Liver (tissue), 9 donors: ENCODE data around the gene FGD1. TPM values are rescaled to one million over a fixed set of nuclear protein-coding genes. Genes with fewer than 3 reads are reported as not detected.
A peak's percentile ranks its signal among the peaks of the same experiment; 100 is the strongest.

Source experiments
- DNase-seq: peaks from one replicate; pipeline ENCODE4 v3.0.0-alpha.2; 2017; ENCODE audit warnings: low spot score
- H3K27ac ChIP-seq, 2 donors: one replicate each; pipeline ENCODE4 v1.7.0; 2013; ENCODE audit warnings: inconsistent platforms in 2 of 2, low read length in 2 of 2, control low read depth in 1 of 2, low read depth in 1 of 2, mild to moderate bottlenecking in 1 of 2
- H3K27me3 ChIP-seq, 4 donors: one replicate each; pipeline versions ENCODE4 v1.6.1 to v1.7.0; 2013; ENCODE audit warnings: low read length in 3 of 4, inconsistent platforms in 1 of 4, mild to moderate bottlenecking in 1 of 4, moderate library complexity in 1 of 4; ENCODE audit not compliant: control insufficient read depth in 4 of 4, insufficient read depth in 4 of 4
- H3K36me3 ChIP-seq, 4 donors: one replicate each; pipeline versions ENCODE4 v1.6.1 to v1.7.0; 2013; ENCODE audit warnings: low read length in 3 of 4, mild to moderate bottlenecking in 3 of 4, low read depth in 1 of 4, moderate library complexity in 1 of 4; ENCODE audit not compliant: control insufficient read depth in 4 of 4, insufficient read depth in 3 of 4
- H3K4me1 ChIP-seq, 4 donors: one replicate each; pipeline versions ENCODE4 v1.6.1 to v1.7.0; 2013; ENCODE audit warnings: low read length in 3 of 4, mild to moderate bottlenecking in 3 of 4, moderate library complexity in 1 of 4; ENCODE audit not compliant: control insufficient read depth in 4 of 4, insufficient read depth in 4 of 4
- H3K4me3 ChIP-seq, 3 donors: one replicate each; pipeline versions ENCODE4 v1.6.1 to v1.7.0; 2013; ENCODE audit warnings: low read length in 3 of 3, control low read depth in 1 of 3, low read depth in 1 of 3, mild to moderate bottlenecking in 1 of 3
- H3K9ac ChIP-seq, 2 donors: one replicate each; pipeline ENCODE4 v1.7.0; 2013; ENCODE audit warnings: low read length in 2 of 2, mild to moderate bottlenecking in 2 of 2, moderate library complexity in 2 of 2, control low read depth in 1 of 2, low read depth in 1 of 2
- H3K9me3 ChIP-seq, 4 donors: one replicate each; pipeline versions ENCODE4 v1.6.1 to v1.7.0; 2013; ENCODE audit warnings: low read length in 3 of 4; ENCODE audit not compliant: control insufficient read depth in 4 of 4
- EGR1 ChIP-seq, 2 donors: IDR thresholded peaks; 2 replicates each; pipeline ENCODE4 v1.6.1; 2016 to 2018; ENCODE audit warnings: antibody characterized with exemption in 2 of 2, low read depth in 2 of 2
- FOXA2 ChIP-seq: IDR thresholded peaks from 2 replicates; pipeline ENCODE4 v1.6.1; 2016; ENCODE audit warnings: antibody characterized with exemption
- GABPA ChIP-seq, 2 donors: IDR thresholded peaks in 1 of 2; conservative IDR thresholded peaks in 1 of 2; 2 replicates each; pipeline ENCODE4 v1.6.1; 2016; ENCODE audit warnings: antibody characterized with exemption in 2 of 2, mild to moderate bottlenecking in 1 of 2, moderate library complexity in 1 of 2
- HNF4A ChIP-seq, 2 donors: conservative IDR thresholded peaks; 2 replicates each; pipeline ENCODE4 v1.6.1; 2016; ENCODE audit warnings: antibody characterized with exemption in 2 of 2, mild to moderate bottlenecking in 2 of 2
- HNF4G ChIP-seq: IDR thresholded peaks from 2 replicates; pipeline ENCODE4 v1.6.1; 2016; ENCODE audit warnings: antibody characterized with exemption
- JUND ChIP-seq, 2 donors: IDR thresholded peaks; 2 replicates each; pipeline ENCODE4 v1.6.1; 2016; ENCODE audit warnings: antibody characterized with exemption in 2 of 2
- NR2F2 ChIP-seq: IDR thresholded peaks from 2 replicates; pipeline ENCODE4 v1.6.1; 2016; ENCODE audit warnings: antibody characterized with exemption
- RAD21 ChIP-seq, 2 donors: IDR thresholded peaks; 2 replicates each; pipeline ENCODE4 v1.6.1; 2016; ENCODE audit warnings: antibody characterized with exemption in 2 of 2, mild to moderate bottlenecking in 2 of 2
- RXRA ChIP-seq, 2 donors: IDR thresholded peaks; 2 replicates each; pipeline ENCODE4 v1.6.1; 2017 to 2018; ENCODE audit warnings: antibody characterized with exemption in 2 of 2, mild to moderate bottlenecking in 1 of 2
- SP1 ChIP-seq: IDR thresholded peaks from 2 replicates; pipeline ENCODE4 v1.6.1; 2018; ENCODE audit warnings: antibody characterized with exemption, mild to moderate bottlenecking
- TAF1 ChIP-seq: conservative IDR thresholded peaks from 2 replicates; pipeline ENCODE4 v1.6.1; 2016; ENCODE audit warnings: antibody characterized with exemption, mild to moderate bottlenecking
- YY1 ChIP-seq: IDR thresholded peaks from 2 replicates; pipeline ENCODE4 v1.6.1; 2016; ENCODE audit warnings: antibody characterized with exemption, mild to moderate bottlenecking
- WGBS: extraction: QIAGEN DNeasy Blood & Tissue Kit; methylation state at CpG from one replicate; pipeline ENCODE4 v1.1.7; 2013; 5-methylcytosine and 5-hydroxymethylcytosine counted together
- polyA plus RNA-seq, 2 donors: library from polyadenylated mRNA; stranded (reverse) in 1 of 2; unstranded in 1 of 2; fragments of 200-250 nt in 1 of 2; fragments of >200 nt in 1 of 2; fragmentation: Nextera tagmentation in 1 of 2; extraction: Ambion mirVana in 1 of 2; gene quantifications; one replicate each; pipeline versions ENCODE4 v1.2.1 to v1.2.3, GENCODE V29; 2013 to 2015
- total RNA-seq, 2 donors: library from RNA; depleted of rRNA; stranded (reverse); fragments of >200 nt; gene quantifications; one replicate each; pipeline ENCODE4 v1.2.3, GENCODE V29; 2014
- TF ChIP-seq, protein P1 (sequence below): fragments of 150-350 bp; IDR thresholded peaks from 2 replicates; pipeline ENCODE4 v1.5.1; 2017; ENCODE audit warnings: improper control_type of control experiment, low read depth, low read length; ENCODE audit not compliant: missing input control
- TF ChIP-seq, protein P2 (sequence below): IDR thresholded peaks from 2 replicates; pipeline ENCODE4 v1.6.1; 2016; ENCODE audit warnings: antibody characterized with exemption
- TF ChIP-seq, protein P3 (sequence below): IDR thresholded peaks from 2 replicates; pipeline ENCODE4 v1.6.1; 2016; ENCODE audit warnings: antibody characterized with exemption
- TF ChIP-seq, protein P4 (sequence below): IDR thresholded peaks from 2 replicates; pipeline ENCODE4 v1.6.1; 2016; ENCODE audit warnings: antibody characterized with exemption
- TF ChIP-seq, protein P5 (sequence below): IDR thresholded peaks from 2 replicates; pipeline ENCODE4 v1.6.1; 2016; ENCODE audit warnings: antibody characterized with exemption, mild to moderate bottlenecking
- donor health status: healthy.
- donor health status: healthy.
- donor health status: healthy.
- donor health status: healthy.
- donor health status: healthy.

FGD1 gene
- total and polyA plus RNA-seq, 4 donors = 0.32 to 0.89 (median 0.58) TPM

DNA sequence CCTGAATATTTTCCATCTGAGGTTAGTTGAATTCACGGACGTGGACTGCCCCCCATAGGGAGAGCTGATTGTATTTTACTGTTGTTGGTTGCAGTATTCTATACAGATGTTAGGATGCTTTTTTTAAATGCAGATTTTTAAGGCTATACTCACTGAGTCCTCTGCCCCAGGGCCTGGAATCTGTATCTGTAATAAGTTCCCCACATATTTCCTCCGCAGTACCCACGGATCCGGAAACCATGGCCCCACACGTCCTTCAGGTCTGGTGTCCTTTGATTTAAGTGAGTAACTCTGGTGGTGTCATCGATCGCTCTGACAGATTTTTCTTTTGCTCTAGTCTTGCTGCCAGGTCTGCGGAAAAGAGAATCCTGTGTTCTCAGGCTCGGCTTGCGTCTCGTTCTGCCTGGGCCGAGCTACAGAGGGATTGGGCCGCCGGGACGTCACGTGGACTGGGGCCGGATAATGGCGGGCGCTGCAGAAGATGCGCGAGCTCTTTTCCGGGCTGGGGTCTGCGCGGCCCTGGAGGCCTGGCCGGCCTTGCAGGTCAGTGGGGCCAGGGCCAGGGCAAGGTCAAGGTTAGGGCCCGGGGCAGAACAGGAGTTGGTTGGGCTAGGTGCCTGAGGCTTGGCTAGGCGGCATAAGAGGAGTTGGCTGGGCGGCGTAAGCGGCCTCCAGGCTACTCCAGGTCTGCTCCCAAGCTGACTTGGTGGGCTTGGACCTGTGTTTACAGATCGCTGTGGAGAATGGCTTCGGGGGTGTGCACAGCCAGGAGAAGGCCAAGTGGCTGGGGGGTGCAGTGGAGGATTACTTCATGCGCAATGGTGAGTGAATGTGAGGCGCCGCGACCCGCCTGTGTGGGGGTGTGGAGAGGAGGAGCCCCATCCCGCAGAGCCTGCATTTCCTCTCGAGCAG, 55.8 kb downstream of the FGD1 start, which contains the start of gene TSR2 (continued):
- TF ChIP-seq, protein P1, sequence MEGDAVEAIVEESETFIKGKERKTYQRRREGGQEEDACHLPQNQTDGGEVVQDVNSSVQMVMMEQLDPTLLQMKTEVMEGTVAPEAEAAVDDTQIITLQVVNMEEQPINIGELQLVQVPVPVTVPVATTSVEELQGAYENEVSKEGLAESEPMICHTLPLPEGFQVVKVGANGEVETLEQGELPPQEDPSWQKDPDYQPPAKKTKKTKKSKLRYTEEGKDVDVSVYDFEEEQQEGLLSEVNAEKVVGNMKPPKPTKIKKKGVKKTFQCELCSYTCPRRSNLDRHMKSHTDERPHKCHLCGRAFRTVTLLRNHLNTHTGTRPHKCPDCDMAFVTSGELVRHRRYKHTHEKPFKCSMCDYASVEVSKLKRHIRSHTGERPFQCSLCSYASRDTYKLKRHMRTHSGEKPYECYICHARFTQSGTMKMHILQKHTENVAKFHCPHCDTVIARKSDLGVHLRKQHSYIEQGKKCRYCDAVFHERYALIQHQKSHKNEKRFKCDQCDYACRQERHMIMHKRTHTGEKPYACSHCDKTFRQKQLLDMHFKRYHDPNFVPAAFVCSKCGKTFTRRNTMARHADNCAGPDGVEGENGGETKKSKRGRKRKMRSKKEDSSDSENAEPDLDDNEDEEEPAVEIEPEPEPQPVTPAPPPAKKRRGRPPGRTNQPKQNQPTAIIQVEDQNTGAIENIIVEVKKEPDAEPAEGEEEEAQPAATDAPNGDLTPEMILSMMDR = peak; percentile 29
- TF ChIP-seq NR2F2 = no peak
- TF ChIP-seq EGR1 (IDR thresholded peaks at IDR 0.05; ENCODE audit: low read depth in 2 of 2) = peak in 1 of 2 donors; percentile 27
- no peak for TF ChIP-seq SP1
- no peak for TF ChIP-seq HNF4G
- peak; percentile 97 for TF ChIP-seq YY1
- TF ChIP-seq JUND (IDR thresholded peaks at IDR 0.05) = no peak
- TF ChIP-seq RXRA (IDR thresholded peaks at IDR 0.05) = peak in 1 of 2 donors; percentile 16
- TF ChIP-seq, protein P2, sequence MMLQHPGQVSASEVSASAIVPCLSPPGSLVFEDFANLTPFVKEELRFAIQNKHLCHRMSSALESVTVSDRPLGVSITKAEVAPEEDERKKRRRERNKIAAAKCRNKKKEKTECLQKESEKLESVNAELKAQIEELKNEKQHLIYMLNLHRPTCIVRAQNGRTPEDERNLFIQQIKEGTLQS = no peak
- TF ChIP-seq GABPA (IDR thresholded peaks at IDR 0.05 in 1 of 2, conservative IDR thresholded peaks at IDR 0.05 in 1 of 2) = peak in 1 of 2 donors; percentile 55

DNA sequence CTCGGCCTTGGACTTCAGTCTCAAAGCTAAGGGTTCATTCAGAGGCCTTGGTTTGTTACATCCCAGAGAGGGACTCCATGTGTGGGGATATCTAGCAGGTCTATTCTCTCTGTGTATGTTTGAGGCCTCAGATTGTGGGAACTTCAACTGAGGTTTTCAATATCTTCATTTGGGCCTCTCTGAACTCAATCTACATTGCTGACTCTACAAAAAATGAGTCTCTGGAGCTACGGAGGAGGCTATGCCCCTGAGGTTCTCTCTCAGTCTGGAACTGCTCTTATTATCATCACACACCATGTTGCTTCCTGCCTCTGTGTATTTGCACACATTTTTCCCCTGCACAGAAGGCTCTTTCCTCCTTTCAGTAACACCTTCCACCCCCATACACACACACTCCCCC, 60.9 kb downstream of the FGD1 start:
- Histone ChIP-seq H3K36me3 (no peaks in the 10 kb centered on the region), H3K27ac (no peak overlapping the region), H3K9me3 (no peaks in the 10 kb centered on the region), H3K27me3 (no peaks in the 10 kb centered on the region), H3K4me1 (peaks cover 0 to 4% (median 0%) of the 10 kb centered on the region in 4 donors), H3K9ac (no peak overlapping the region), H3K4me3 (no peak overlapping the region)
- 84% methylated on average over 2 of the region's 2 CpGs for WGBS
- no peak for DNase-seq
- TF ChIP-seq, protein P3, sequence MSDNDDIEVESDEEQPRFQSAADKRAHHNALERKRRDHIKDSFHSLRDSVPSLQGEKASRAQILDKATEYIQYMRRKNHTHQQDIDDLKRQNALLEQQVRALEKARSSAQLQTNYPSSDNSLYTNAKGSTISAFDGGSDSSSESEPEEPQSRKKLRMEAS = no peak
- TF ChIP-seq TAF1 (no peak), FOXA2 (no peak), RAD21 (IDR thresholded peaks at IDR 0.05) (no peak), HNF4A (conservative IDR thresholded peaks at IDR 0.05) (no peak), EGR1 (IDR thresholded peaks at IDR 0.05; ENCODE audit: low read depth in 2 of 2) (no peak), JUND (IDR thresholded peaks at IDR 0.05) (no peak)
- TF ChIP-seq, protein P4, sequence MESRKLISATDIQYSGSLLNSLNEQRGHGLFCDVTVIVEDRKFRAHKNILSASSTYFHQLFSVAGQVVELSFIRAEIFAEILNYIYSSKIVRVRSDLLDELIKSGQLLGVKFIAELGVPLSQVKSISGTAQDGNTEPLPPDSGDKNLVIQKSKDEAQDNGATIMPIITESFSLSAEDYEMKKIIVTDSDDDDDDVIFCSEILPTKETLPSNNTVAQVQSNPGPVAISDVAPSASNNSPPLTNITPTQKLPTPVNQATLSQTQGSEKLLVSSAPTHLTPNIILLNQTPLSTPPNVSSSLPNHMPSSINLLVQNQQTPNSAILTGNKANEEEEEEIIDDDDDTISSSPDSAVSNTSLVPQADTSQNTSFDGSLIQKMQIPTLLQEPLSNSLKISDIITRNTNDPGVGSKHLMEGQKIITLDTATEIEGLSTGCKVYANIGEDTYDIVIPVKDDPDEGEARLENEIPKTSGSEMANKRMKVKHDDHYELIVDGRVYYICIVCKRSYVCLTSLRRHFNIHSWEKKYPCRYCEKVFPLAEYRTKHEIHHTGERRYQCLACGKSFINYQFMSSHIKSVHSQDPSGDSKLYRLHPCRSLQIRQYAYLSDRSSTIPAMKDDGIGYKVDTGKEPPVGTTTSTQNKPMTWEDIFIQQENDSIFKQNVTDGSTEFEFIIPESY = no peak
- TF ChIP-seq, protein P5, sequence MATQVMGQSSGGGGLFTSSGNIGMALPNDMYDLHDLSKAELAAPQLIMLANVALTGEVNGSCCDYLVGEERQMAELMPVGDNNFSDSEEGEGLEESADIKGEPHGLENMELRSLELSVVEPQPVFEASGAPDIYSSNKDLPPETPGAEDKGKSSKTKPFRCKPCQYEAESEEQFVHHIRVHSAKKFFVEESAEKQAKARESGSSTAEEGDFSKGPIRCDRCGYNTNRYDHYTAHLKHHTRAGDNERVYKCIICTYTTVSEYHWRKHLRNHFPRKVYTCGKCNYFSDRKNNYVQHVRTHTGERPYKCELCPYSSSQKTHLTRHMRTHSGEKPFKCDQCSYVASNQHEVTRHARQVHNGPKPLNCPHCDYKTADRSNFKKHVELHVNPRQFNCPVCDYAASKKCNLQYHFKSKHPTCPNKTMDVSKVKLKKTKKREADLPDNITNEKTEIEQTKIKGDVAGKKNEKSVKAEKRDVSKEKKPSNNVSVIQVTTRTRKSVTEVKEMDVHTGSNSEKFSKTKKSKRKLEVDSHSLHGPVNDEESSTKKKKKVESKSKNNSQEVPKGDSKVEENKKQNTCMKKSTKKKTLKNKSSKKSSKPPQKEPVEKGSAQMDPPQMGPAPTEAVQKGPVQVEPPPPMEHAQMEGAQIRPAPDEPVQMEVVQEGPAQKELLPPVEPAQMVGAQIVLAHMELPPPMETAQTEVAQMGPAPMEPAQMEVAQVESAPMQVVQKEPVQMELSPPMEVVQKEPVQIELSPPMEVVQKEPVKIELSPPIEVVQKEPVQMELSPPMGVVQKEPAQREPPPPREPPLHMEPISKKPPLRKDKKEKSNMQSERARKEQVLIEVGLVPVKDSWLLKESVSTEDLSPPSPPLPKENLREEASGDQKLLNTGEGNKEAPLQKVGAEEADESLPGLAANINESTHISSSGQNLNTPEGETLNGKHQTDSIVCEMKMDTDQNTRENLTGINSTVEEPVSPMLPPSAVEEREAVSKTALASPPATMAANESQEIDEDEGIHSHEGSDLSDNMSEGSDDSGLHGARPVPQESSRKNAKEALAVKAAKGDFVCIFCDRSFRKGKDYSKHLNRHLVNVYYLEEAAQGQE = no peak
- TF ChIP-seq, protein P2 = no peak
